Sigmoid colon (tissue), 7 donors: ENCODE data around the gene KLF6. TPM values are rescaled to one million over a fixed set of nuclear protein-coding genes. Genes with fewer than 3 reads are reported as not detected.

Source experiments
- DNase-seq: peaks from one replicate; pipeline ENCODE4 v3.0.0-alpha.2; 2019
- H3K27ac ChIP-seq, 4 donors: fragments of 200-600 bp; sonication (generic); one replicate each; pipeline ENCODE4 v1.5.1; 2016 to 2019; ENCODE audit warnings: mild to moderate bottlenecking in 1 of 4
- H3K27me3 ChIP-seq, 3 donors: fragments of 200-600 bp; sonication (generic); one replicate each; pipeline ENCODE4 v1.5.1; 2019; ENCODE audit warnings: mild to moderate bottlenecking in 1 of 3
- H3K36me3 ChIP-seq, 4 donors: fragments of 200-600 bp; sonication (generic); one replicate each; pipeline ENCODE4 v1.5.1; 2016 to 2019
- H3K4me1 ChIP-seq, 4 donors: fragments of 200-600 bp; sonication (generic); one replicate each; pipeline ENCODE4 v1.5.1; 2017 to 2019
- H3K4me3 ChIP-seq, 4 donors: fragments of 200-600 bp; sonication (generic); one replicate each; pipeline ENCODE4 v1.5.1; 2017 to 2019; ENCODE audit warnings: mild to moderate bottlenecking in 2 of 4, moderate library complexity in 1 of 4
- H3K9me3 ChIP-seq, 4 donors: fragments of 200-600 bp in 3 of 4; sonication (generic) in 3 of 4; one replicate each; pipeline versions ENCODE4 v1.5.1 to v1.6.1; 2013 to 2019
- EP300 ChIP-seq, 4 donors: sonication (generic); formaldehyde crosslinking; IDR thresholded peaks; one replicate each; pipeline ENCODE4 v1.6.1; 2017; ENCODE audit warnings: antibody characterized with exemption in 4 of 4
- POLR2A ChIP-seq, 2 donors: fragments of 450-650 bp; IDR thresholded peaks; one replicate each; pipeline ENCODE4 v1.6.1; 2016; ENCODE audit warnings: antibody characterized with exemption in 2 of 2, mild to moderate bottlenecking in 2 of 2, moderate library complexity in 2 of 2
- POLR2AphosphoS5 ChIP-seq, 4 donors: sonication (generic); formaldehyde crosslinking; IDR thresholded peaks; one replicate each; pipeline ENCODE4 v1.6.1; 2017; ENCODE audit warnings: antibody characterized with exemption in 4 of 4
- WGBS, 2 donors: extraction: QIAGEN DNeasy Blood & Tissue Kit; methylation state at CpG; one replicate each; pipeline ENCODE4 v1.1.7; 2013; 5-methylcytosine and 5-hydroxymethylcytosine counted together
- intact Hi-C: fragments of 100-400 bp; cut with DNase I; formaldehyde crosslinking; loops from one replicate; pipeline ENCODE4 v1.15.1; 2023
- polyA plus RNA-seq, 3 donors: library from polyadenylated mRNA; stranded (reverse); fragments of 200-250 nt; gene quantifications; one replicate each; pipeline ENCODE4 v1.2.3, GENCODE V29; 2013
- total RNA-seq, 4 donors: library from RNA; depleted of rRNA; stranded (reverse); fragments of >200 nt; gene quantifications; one replicate each; pipeline ENCODE4 v1.1.0, GENCODE V29; 2016
- TF ChIP-seq, protein P1 (sequence below), 4 experiments: fragments of 450-650 bp in 3 of 4; fragments of 200-600 bp in 1 of 4; IDR thresholded peaks; one replicate each; pipeline ENCODE4 v1.5.1; 2016 to 2019; ENCODE audit warnings: antibody characterized with exemption in 4 of 4, mild to moderate bottlenecking in 3 of 4, moderate library complexity in 2 of 4
- donor health status: healthy with polysubstance abuse.
- donor health status: Bipolar disorder and iron deficiency.
- donor health status: healthy.

The KLF6 gene
- total and polyA plus RNA-seq, 7 donors: 50.3 to 137 (median 91.6) TPM

DNA sequence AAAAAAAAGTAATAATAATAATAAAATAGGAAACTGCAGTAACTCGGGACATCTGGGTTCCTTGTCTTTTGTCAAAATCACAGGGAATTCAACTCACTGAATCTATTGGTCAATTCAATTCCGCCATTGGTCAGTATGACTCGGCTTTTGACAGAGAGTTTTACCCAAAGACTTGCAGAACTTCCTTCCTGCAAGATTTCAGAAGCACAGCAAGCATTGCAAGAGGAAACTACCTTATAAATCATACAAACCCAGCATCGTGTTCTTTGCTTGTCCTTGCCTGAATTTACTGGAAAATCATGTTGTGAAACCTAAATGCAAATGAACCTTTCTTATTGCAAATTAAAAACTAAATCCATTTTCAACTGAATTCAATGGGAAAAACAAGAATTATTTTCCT is 15.5 kb downstream of the KLF6 start:
- H3K27ac ChIP-seq: no peak overlapping the region
- intact Hi-C loops: no loop called here
- H3K27me3 ChIP-seq: no peaks in the 10 kb centered on the region
- TF ChIP-seq, protein P1, sequence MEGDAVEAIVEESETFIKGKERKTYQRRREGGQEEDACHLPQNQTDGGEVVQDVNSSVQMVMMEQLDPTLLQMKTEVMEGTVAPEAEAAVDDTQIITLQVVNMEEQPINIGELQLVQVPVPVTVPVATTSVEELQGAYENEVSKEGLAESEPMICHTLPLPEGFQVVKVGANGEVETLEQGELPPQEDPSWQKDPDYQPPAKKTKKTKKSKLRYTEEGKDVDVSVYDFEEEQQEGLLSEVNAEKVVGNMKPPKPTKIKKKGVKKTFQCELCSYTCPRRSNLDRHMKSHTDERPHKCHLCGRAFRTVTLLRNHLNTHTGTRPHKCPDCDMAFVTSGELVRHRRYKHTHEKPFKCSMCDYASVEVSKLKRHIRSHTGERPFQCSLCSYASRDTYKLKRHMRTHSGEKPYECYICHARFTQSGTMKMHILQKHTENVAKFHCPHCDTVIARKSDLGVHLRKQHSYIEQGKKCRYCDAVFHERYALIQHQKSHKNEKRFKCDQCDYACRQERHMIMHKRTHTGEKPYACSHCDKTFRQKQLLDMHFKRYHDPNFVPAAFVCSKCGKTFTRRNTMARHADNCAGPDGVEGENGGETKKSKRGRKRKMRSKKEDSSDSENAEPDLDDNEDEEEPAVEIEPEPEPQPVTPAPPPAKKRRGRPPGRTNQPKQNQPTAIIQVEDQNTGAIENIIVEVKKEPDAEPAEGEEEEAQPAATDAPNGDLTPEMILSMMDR (IDR thresholded peaks at IDR 0.05): no peak
- TF ChIP-seq POLR2AphosphoS5 (IDR thresholded peaks at IDR 0.05): no peak
- TF ChIP-seq EP300 (IDR thresholded peaks at IDR 0.05): no peak
- no peak for TF ChIP-seq POLR2A (IDR thresholded peaks at IDR 0.05)
- H3K4me1 ChIP-seq: peaks cover 0 to 9% (median 4%) of the 10 kb centered on the region in 4 donors
- DNase-seq: no peak
- WGBS, 2 donors: 51 to 85% methylated on average over 4 of the region's 4 CpGs
- H3K9me3 ChIP-seq: no peaks in the 10 kb centered on the region
- H3K36me3 ChIP-seq: no peaks in the 10 kb centered on the region
- no peak overlapping the region for H3K4me3 ChIP-seq

DNA sequence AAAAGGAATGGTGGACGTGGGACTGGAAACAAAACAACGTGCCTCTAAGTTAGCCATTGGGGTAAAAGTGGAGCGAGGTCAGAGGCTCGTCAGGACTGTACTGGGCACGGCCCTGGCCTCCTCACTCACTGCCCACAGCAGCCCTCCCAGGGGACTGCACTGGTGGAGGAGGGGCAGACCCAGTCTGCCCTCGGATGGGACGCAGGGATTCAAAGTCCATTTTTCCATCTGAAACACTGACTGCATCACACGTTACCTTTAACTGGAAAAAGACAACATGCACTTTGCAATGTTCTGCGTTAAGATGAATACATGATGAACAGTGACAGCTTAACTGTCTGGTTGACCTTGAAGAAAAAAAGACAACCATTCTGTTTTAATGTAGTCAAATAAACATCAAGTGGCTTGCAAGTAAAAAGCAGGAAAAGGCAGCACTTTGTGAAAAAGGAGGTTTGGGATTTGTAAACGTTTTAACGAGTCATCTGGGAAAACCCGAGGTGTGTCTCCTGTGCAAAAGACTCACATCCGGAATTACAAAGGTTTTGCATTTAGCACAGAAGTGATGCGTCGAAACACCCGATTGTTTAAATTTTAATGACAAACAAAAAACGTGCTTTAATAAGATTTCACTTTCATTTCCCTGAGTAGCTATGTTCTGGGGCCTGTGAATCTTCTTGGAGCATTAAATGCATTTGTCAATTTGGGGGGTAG is 18.8 kb downstream of the KLF6 start:
- H3K9me3 ChIP-seq: no peaks in the 10 kb centered on the region
- no peaks in the 10 kb centered on the region for H3K36me3 ChIP-seq
- no peak overlapping the region for H3K27ac ChIP-seq
- 57 to 70% methylated on average over 17 of the region's 17 CpGs for WGBS, 2 donors
- H3K27me3 ChIP-seq: no peaks in the 10 kb centered on the region
- no peak overlapping the region for H3K4me3 ChIP-seq
- no peak for TF ChIP-seq EP300 (IDR thresholded peaks at IDR 0.05)
- TF ChIP-seq, protein P1 (IDR thresholded peaks at IDR 0.05): no peak
- no peak for TF ChIP-seq POLR2AphosphoS5 (IDR thresholded peaks at IDR 0.05)
- TF ChIP-seq POLR2A (IDR thresholded peaks at IDR 0.05): no peak
- intact Hi-C loops: no loop called here
- peaks cover 0 to 16% (median 12%) of the 10 kb centered on the region in 4 donors for H3K4me1 ChIP-seq
- no peak for DNase-seq

DNA sequence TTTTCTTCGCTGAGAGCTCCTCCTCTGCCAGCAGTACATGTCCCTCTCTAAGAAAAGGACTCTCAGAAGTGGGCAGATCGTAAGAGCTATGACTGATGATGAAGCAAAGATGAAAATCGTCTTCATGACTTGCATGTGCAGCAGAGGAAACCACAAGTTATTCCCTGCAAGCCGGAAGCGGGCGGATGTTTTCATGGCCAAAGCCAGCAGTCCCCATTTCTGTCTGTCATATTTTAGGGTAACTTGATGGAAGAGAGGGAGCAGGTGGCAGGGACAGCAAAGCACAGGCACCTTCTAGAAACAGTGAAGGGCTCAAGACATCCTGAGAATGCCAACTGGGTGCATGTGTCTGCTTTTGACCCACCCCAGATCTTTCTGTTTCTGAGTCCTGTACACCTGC is 19.9 kb downstream of the KLF6 start:
- intact Hi-C loops: no loop called here

DNA sequence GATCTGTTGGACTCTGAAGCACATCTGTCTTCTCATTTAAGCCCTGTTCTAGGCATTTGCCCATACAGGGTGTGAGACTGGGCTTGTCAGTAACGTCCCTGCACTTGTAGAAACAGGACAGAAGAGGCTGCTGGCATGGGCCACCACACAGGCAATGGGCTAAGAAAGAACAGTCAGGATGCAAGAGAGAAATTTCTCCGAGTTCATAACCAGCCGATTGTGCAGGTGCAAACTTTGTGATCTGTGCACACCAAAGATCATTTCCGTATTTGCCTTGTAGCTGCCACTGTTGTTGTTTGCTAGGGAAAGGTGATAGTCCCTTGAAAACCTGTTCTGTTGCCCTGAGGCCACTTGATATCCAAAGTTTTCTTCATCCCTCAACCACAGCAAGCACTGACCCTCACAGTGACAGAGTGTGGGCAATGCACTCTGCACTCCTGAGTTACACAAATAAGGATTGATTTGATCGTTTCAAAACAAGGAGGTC is 20.3 kb downstream of the KLF6 start:
- Histone ChIP-seq H3K27ac (peak overlapping the region in 3 of 4 donors; percentile 2 to 59 (median 28)), H3K4me1 (peaks cover 0 to 16% (median 10%) of the 10 kb centered on the region in 4 donors), H3K36me3 (no peaks in the 10 kb centered on the region), H3K9me3 (no peaks in the 10 kb centered on the region), H3K27me3 (no peaks in the 10 kb centered on the region), H3K4me3 (no peak overlapping the region)
- TF ChIP-seq, protein P1 (IDR thresholded peaks at IDR 0.05): no peak
- TF ChIP-seq POLR2AphosphoS5 (IDR thresholded peaks at IDR 0.05): no peak
- TF ChIP-seq EP300 (IDR thresholded peaks at IDR 0.05): no peak
- TF ChIP-seq POLR2A (IDR thresholded peaks at IDR 0.05): no peak
- DNase-seq: no peak
- WGBS, 2 donors: 22 to 32% methylated on average over 5 of the region's 5 CpGs
- intact Hi-C loops: no loop called here

More for the DNA sequence above, 19.9 kb downstream of the KLF6 start:
- Histone ChIP-seq H3K4me3 (no peak overlapping the region), H3K27me3 (no peaks in the 10 kb centered on the region), H3K27ac (no peak overlapping the region), H3K36me3 (no peaks in the 10 kb centered on the region), H3K4me1 (peaks cover 0 to 16% (median 10%) of the 10 kb centered on the region in 4 donors), H3K9me3 (no peaks in the 10 kb centered on the region)
- no peak for DNase-seq
- WGBS, 2 donors: 44 to 63% methylated on average over 6 of the region's 6 CpGs
- TF ChIP-seq EP300 (IDR thresholded peaks at IDR 0.05): no peak
- TF ChIP-seq POLR2AphosphoS5 (IDR thresholded peaks at IDR 0.05): no peak
- TF ChIP-seq POLR2A (IDR thresholded peaks at IDR 0.05): no peak
- TF ChIP-seq, protein P1 (IDR thresholded peaks at IDR 0.05): no peak
